Panc1 (cell line): ENCODE results near the gene KCNA10. TPM values are rescaled to one million over a fixed set of nuclear protein-coding genes. Genes with fewer than 3 reads are reported as not detected.

Source experiments
- ATAC-seq: fragments of 200-7000 bp; cut with Tn5 transposase; 2 replicates; pipeline ENCODE4 v1.9.1; 2020; ENCODE audit warnings: mild to moderate bottlenecking, moderate library complexity
- BruUV-seq: library from RNA; stranded (reverse); fragments of 400-500 nt; replicated peaks from 2 replicates; lab custom pipeline; 2021; lab: Mats Ljungman, UMichigan
- CTCF ChIA-PET: fragments of 300-600 bp; sonication (Branson Sonifier 250); formaldehyde crosslinking; loops from one replicate; lab custom pipeline; 2022; ENCODE audit warnings: antibody characterized with exemption; lab: Charles Lee
- POLR2A ChIA-PET: fragments of 300-600 bp; sonication (Branson Sonifier 250); formaldehyde crosslinking; loops from one replicate; lab custom pipeline; 2022; ENCODE audit warnings: antibody characterized with exemption; lab: Charles Lee
- DNase-seq: peaks from one replicate; pipeline ENCODE4 v3.0.0-alpha.2; 2010; ENCODE audit warnings: low read depth, low spot score
- H3K27ac ChIP-seq: 2 replicates; pipeline ENCODE4 v1.5.1; 2011; ENCODE audit warnings: mild to moderate bottlenecking, low read length, inconsistent platforms
- H3K27me3 ChIP-seq: fragments of 200-500 bp; sonication (Bioruptor generic); 2 replicates; pipeline ENCODE4 v1.6.0; 2014; ENCODE audit warnings: low read length, inconsistent platforms; ENCODE audit not compliant: control insufficient read depth, insufficient read depth
- H3K36me3 ChIP-seq: fragments of 200-500 bp; sonication (Bioruptor generic); 2 replicates; pipeline ENCODE4 v1.5.1; 2014; ENCODE audit warnings: inconsistent platforms, mild to moderate bottlenecking, low read length, moderate library complexity; ENCODE audit not compliant: control insufficient read depth, insufficient read depth
- H3K4me1 ChIP-seq: 2 replicates; pipeline ENCODE4 v1.5.1; 2011; ENCODE audit warnings: inconsistent platforms, mild to moderate bottlenecking, low read length, moderate library complexity; ENCODE audit not compliant: control insufficient read depth, insufficient read depth
- H3K4me3 ChIP-seq, 2 experiments: 2 replicates each; pipeline ENCODE4 v1.5.1; 2011 to 2012; ENCODE audit warnings: low read depth in 2 of 2, low read length in 2 of 2, mild to moderate bottlenecking in 2 of 2, inconsistent platforms in 1 of 2, moderate library complexity in 1 of 2
- H3K9me3 ChIP-seq: fragments of 200-500 bp; sonication (Bioruptor generic); 2 replicates; pipeline ENCODE4 v1.5.1; 2014; ENCODE audit warnings: low read depth, mild to moderate bottlenecking, inconsistent platforms, low read length, moderate library complexity; ENCODE audit not compliant: control insufficient read depth, insufficient read depth
- POLR2AphosphoS5 ChIP-seq: IDR thresholded peaks from 2 replicates; pipeline ENCODE4 v1.6.1; 2012; ENCODE audit warnings: mild to moderate bottlenecking, low read depth, low read length, moderate library complexity
- REST ChIP-seq, 2 experiments: IDR thresholded peaks; 2 replicates each; pipeline ENCODE4 v1.6.1; 2011 to 2012; ENCODE audit warnings: low read depth in 2 of 2, control low read depth in 1 of 2, low read length in 1 of 2, mild to moderate bottlenecking in 1 of 2, moderate library complexity in 1 of 2; ENCODE audit not compliant: insufficient read depth in 1 of 2
- SIN3A ChIP-seq: IDR thresholded peaks from 2 replicates; pipeline ENCODE4 v1.6.1; 2012; ENCODE audit warnings: low read depth, mild to moderate bottlenecking, low read length, moderate library complexity, borderline replicate concordance; ENCODE audit not compliant: insufficient read depth
- TCF7L2 ChIP-seq: IDR thresholded peaks from 2 replicates; pipeline ENCODE4 v1.6.1; 2011; ENCODE audit warnings: mild to moderate bottlenecking, low read depth, low read length, inconsistent platforms
- in situ Hi-C: cut with HindIII; loops from 2 replicates; pipeline ENCODE4 v1.10.0; 2016; ENCODE audit warnings: low sequenced_read_pairs, low pct_unique_long_range_greater_than_20kb
- intact Hi-C: fragments of 100-400 bp; cut with micrococcal nuclease; formaldehyde crosslinking; loops from one replicate; pipeline ENCODE4 v1.10.0; 2022; ENCODE audit not compliant: unreplicated experiment
- total RNA-seq: library from RNA; stranded (reverse); gene quantifications from one replicate; pipeline ENCODE4 v1.2.1, GENCODE V29; 2021; ENCODE audit not compliant: unreplicated experiment
- TF ChIP-seq, protein P1 (sequence below): fragments of 450-650 bp; IDR thresholded peaks from 2 replicates; pipeline ENCODE4 v1.5.1; 2017; ENCODE audit warnings: mild to moderate bottlenecking

The KCNA10 gene
- total RNA-seq, 1 experiment from 2014 or later = not detected

- intact Hi-C loops (no loop called here), in situ Hi-C loops (no loop called here)
- Histone ChIP-seq H3K4me1 (no peaks in the 10 kb centered on the region), H3K36me3 (no peaks in the 10 kb centered on the region), H3K9me3 (no peaks in the 10 kb centered on the region), H3K27me3 (no peaks in the 10 kb centered on the region), H3K27ac (no peak overlapping the region), H3K4me3 (no peak overlapping the region)
- no peak for ATAC-seq
- CTCF ChIA-PET = no interaction called here
- TF ChIP-seq, protein P1, sequence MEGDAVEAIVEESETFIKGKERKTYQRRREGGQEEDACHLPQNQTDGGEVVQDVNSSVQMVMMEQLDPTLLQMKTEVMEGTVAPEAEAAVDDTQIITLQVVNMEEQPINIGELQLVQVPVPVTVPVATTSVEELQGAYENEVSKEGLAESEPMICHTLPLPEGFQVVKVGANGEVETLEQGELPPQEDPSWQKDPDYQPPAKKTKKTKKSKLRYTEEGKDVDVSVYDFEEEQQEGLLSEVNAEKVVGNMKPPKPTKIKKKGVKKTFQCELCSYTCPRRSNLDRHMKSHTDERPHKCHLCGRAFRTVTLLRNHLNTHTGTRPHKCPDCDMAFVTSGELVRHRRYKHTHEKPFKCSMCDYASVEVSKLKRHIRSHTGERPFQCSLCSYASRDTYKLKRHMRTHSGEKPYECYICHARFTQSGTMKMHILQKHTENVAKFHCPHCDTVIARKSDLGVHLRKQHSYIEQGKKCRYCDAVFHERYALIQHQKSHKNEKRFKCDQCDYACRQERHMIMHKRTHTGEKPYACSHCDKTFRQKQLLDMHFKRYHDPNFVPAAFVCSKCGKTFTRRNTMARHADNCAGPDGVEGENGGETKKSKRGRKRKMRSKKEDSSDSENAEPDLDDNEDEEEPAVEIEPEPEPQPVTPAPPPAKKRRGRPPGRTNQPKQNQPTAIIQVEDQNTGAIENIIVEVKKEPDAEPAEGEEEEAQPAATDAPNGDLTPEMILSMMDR = no peak
- no peak for TF ChIP-seq SIN3A
- no peak for TF ChIP-seq POLR2AphosphoS5
- no peak for TF ChIP-seq REST (IDR thresholded peaks at IDR 0.05; ENCODE audit: insufficient read depth in 1 of 2, low read depth in 2 of 2, low read length in 1 of 2)
- TF ChIP-seq TCF7L2 = no peak
- POLR2A ChIA-PET = no interaction called here
- DNase-seq = no peak
- BruUV-seq = no TSS peak
Measured at GRCh38 chr1:110506541-110506940, 12.4 kb downstream of the KCNA10 start.

GRCh38 chr1:110505596-110505995 lies 13.4 kb downstream of the KCNA10 start:
- in situ Hi-C loops (no loop called here), intact Hi-C loops (no loop called here)
- ATAC-seq (no peak), DNase-seq (no peak)
- Histone ChIP-seq H3K27me3 (no peaks in the 10 kb centered on the region), H3K36me3 (no peaks in the 10 kb centered on the region), H3K4me1 (no peaks in the 10 kb centered on the region), H3K4me3 (no peak overlapping the region), H3K27ac (no peak overlapping the region), H3K9me3 (no peaks in the 10 kb centered on the region)
- TF ChIP-seq POLR2AphosphoS5 (no peak), SIN3A (no peak)
- CTCF ChIA-PET = interaction anchor here (0.6 kb wide), 1 partner anchor 29 kb away, joined by 3 read pairs; no protein-coding TSS in a partner anchor
- no TSS peak for BruUV-seq
- POLR2A ChIA-PET = no interaction called here

DNA sequence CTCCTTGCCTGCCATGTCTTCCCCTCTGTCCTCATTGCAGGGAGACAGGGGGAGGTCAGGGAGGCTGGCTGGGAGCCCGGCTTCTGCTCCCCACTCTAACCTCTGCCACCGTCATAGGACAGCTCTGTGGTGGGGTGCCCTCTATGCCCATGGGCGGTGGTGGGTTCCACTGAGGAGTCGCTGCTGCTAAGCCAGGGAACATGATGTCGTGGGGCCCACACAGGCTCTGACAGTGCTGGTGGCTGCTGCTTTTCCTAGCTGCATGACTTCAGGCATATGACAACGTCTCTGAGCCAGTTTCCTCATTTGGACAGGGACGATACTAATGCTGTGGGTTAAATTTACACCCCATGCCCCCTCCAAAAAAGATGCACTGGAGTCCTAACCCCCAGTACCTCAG lies 14.7 kb downstream of the KCNA10 start:
- H3K36me3 ChIP-seq = no peaks in the 10 kb centered on the region
- no peak overlapping the region for H3K4me3 ChIP-seq
- H3K27me3 ChIP-seq = no peaks in the 10 kb centered on the region
- DNase-seq (no peak), ATAC-seq (no peak)
- no peaks in the 10 kb centered on the region for H3K9me3 ChIP-seq
- H3K27ac ChIP-seq = no peak overlapping the region
- ChIA-PET POLR2A (interaction anchor here (0.6 kb wide), 1 partner anchor 41 kb away, joined by 4 read pairs; no protein-coding TSS in a partner anchor), CTCF (no interaction called here)
- H3K4me1 ChIP-seq = no peaks in the 10 kb centered on the region
- in situ Hi-C loops = no loop called here
- BruUV-seq = no TSS peak
- TF ChIP-seq POLR2AphosphoS5 (no peak), REST (IDR thresholded peaks at IDR 0.05; ENCODE audit: insufficient read depth in 1 of 2, low read depth in 2 of 2, low read length in 1 of 2) (no peak)
- TF ChIP-seq, protein P1 = no peak
- intact Hi-C loops = no loop called here
